RWPE1 (cell line): ENCODE results near the gene PTPRK.

Source experiments
- CTCF ChIA-PET: fragments of 350-600 bp; sonication (Branson Sonifier 250); formaldehyde crosslinking; extraction: SDS; loops from one replicate; lab custom pipeline; 2021; lab: Yijun Ruan, JAX
- POLR2A ChIA-PET: fragments of 400-600 bp; formaldehyde crosslinking; extraction: SDS; loops from one replicate; lab custom pipeline; 2020; ENCODE audit warnings: antibody characterized with exemption; ENCODE audit not compliant: low non-redundant PET; lab: Yijun Ruan, JAX
- DNase-seq: peaks from one replicate; pipeline ENCODE4 v3.0.0; 2012; ENCODE audit warnings: low spot score
- H3K27ac ChIP-seq: fragments of 450-650 bp; 2 replicates; pipeline ENCODE4 v1.5.1; 2017
- CTCF ChIP-seq: fragments of 450-650 bp; conservative IDR thresholded peaks from 2 replicates; pipeline ENCODE4 v1.5.1; 2017; ENCODE audit warnings: low read depth, mild to moderate bottlenecking

The PTPRK gene

GRCh38 chr6:128162423-128162822 lies 358.0 kb downstream of the PTPRK start:
- ChIA-PET CTCF (no interaction called here), POLR2A (no interaction called here)
- no peak for DNase-seq
- no peak for TF ChIP-seq CTCF
- no peak overlapping the region for H3K27ac ChIP-seq

GRCh38 chr6:128161839-128162238 lies 358.6 kb downstream of the PTPRK start:
- no peak overlapping the region for H3K27ac ChIP-seq
- DNase-seq: no peak
- ChIA-PET CTCF (no interaction called here), POLR2A (no interaction called here)
- TF ChIP-seq CTCF: no peak

GRCh38 chr6:128161263-128161662 lies 359.1 kb downstream of the PTPRK start:
- CTCF ChIA-PET: interaction anchor here (0.6 kb wide), 1 partner anchor 13 kb away, joined by 4 read pairs; no protein-coding TSS in a partner anchor
- POLR2A ChIA-PET: interaction anchor here (0.6 kb wide), 1 partner anchor 27 kb away, joined by 4 read pairs; no protein-coding TSS in a partner anchor
- DNase-seq: no peak
- H3K27ac ChIP-seq: no peak overlapping the region
- TF ChIP-seq CTCF: no peak

- ChIA-PET CTCF (interaction anchor here (0.6 kb wide), 1 partner anchor 29 kb away, joined by 3 read pairs; no protein-coding TSS in a partner anchor), POLR2A (no interaction called here)
- no peak overlapping the region for H3K27ac ChIP-seq
- no peak for DNase-seq
- no peak for TF ChIP-seq CTCF
Observed at GRCh38 chr6:128158496-128158895, 361.9 kb downstream of the PTPRK start.

- POLR2A ChIA-PET: no interaction called here
- no peak overlapping the region for H3K27ac ChIP-seq
- CTCF ChIA-PET: interaction anchor here (0.7 kb wide), 1 partner anchor 320 kb away, joined by 3 read pairs; no protein-coding TSS in a partner anchor
- DNase-seq: no peak
- TF ChIP-seq CTCF: no peak
Observed at GRCh38 chr6:128156321-128157111, 363.9 kb downstream of the PTPRK start.

GRCh38 chr6:128155826-128156225 lies 364.6 kb downstream of the PTPRK start:
- POLR2A ChIA-PET: no interaction called here
- no peak for DNase-seq
- CTCF ChIA-PET: interaction anchor here (0.6 kb wide), 1 partner anchor 235 kb away, joined by 3 read pairs; no protein-coding TSS in a partner anchor
- no peak for TF ChIP-seq CTCF
- no peak overlapping the region for H3K27ac ChIP-seq
